HG03558 (cell line): ENCODE data around the gene TSC22D1.
"Not testable (repeated sequence)": the region's sequence is repeated elsewhere in the genome, so short reads cannot be mapped to it uniquely, and the experiment has no call there.

Source experiments
- ATAC-seq: cut with Tn5 transposase; IDR thresholded peaks from one replicate; pipeline ENCODE4 v1.9.1; 2021; ENCODE audit warnings: moderate number of reproducible peaks; ENCODE audit not compliant: unreplicated experiment; ENCODE audit errors: extremely low read depth

TSC22D1 gene

GRCh38 chr13:44458313-44458975, 117.7 kb downstream of the TSC22D1 start:
- ATAC-seq = no peak

GRCh38 chr13:44456212-44456611, 119.9 kb downstream of the TSC22D1 start:
- not testable (repeated sequence) for ATAC-seq

DNA sequence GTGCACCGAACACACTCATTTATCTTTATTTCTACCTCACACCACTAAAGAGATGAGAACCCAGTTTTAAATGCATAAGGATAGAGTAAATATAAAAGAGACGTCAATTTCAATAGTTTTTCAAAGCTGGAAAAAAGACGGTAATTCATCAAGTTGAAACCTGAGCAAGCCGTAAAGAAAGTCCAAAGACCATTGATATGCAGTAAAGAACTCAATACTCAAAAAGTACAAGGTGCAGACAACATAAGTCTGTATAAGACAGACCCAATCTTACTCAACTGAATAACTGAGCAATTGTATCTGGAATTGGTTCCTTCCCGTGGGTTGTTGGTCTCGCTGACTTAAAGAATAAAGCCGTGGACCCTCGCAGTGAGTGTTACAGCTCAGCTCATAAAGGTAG, 120.4 kb downstream of the TSC22D1 start:
- no peak for ATAC-seq

- no peak for ATAC-seq
These were observed 122.2 kb downstream of the TSC22D1 start for GRCh38 chr13:44453881-44454280.

DNA sequence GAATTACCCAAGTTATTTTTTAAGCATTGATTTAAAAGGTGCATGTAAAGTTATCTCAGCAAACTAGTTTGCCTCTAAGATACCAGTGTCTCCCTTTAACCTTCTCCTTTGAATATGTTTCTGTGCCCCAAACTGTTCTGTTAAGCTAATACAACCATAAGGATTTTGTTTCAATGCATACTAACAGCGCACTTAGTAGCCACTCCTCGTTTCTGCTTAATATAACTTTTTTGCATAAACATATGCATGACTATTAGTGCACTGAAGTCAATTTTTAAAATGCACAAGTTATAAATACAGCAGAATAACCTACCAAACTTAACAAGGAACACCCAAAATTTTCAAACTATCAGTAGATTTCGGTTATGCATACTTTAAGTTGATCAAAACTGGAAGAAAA, 123.1 kb downstream of the TSC22D1 start:
- ATAC-seq = no peak

DNA sequence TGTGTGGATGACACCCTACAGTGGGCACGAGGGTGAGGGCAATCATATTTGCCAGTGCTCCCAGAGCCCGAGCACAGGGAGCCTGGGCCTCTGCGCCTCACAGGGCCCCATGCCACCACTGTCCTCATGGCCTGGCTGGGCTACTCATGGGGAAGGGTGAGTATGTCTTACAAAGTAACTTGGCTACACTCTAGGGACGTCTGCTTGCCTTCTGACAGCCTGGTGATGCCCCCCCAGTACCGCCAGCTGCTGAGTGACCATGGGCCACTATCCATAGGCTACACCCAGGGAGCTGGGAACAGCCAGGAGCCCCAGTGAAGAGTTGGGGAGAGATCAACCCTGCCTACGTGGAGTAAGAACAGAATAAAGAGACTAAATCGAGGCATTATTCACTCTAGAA, 123.7 kb downstream of the TSC22D1 start:
- ATAC-seq = no peak

DNA sequence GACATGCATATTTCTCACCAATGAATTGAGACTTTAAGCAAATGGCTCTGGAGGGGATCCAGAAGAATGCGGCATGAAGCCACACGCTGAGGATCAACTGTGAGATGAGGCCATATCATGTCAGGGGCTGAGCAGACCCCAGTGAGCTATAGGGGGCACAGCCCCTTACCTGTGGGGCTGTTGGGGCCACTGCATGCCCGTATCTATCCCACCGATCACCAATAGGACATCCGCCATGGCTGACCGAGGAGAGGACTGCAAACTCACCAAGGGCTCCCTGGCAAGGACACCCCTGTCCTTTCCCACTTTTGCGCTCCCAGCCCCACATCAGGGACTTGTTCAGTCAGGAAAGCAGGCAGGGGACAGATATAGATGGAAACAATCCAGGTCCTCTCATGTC, 124.5 kb downstream of the TSC22D1 start:
- no peak for ATAC-seq

DNA sequence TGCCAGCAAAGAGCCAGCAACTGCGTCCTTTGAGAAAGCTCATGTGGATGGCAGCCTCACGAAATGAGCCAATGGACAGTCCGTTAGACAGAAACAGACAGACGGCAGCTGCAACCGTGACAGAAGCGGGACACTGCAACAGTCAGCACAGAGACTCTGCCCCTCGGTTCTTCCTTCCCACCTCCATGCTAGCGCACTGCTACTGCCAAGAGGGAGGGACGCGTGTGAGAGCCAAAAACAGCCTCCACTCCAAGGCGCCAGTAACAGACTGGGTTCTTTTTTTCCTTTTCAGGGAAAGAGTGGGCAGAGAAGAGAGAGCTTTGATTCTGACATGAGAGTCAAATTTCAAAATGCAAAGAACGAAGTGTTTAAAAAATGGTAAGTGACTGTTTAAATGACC, 125.0 kb downstream of the TSC22D1 start:
- no peak for ATAC-seq

DNA sequence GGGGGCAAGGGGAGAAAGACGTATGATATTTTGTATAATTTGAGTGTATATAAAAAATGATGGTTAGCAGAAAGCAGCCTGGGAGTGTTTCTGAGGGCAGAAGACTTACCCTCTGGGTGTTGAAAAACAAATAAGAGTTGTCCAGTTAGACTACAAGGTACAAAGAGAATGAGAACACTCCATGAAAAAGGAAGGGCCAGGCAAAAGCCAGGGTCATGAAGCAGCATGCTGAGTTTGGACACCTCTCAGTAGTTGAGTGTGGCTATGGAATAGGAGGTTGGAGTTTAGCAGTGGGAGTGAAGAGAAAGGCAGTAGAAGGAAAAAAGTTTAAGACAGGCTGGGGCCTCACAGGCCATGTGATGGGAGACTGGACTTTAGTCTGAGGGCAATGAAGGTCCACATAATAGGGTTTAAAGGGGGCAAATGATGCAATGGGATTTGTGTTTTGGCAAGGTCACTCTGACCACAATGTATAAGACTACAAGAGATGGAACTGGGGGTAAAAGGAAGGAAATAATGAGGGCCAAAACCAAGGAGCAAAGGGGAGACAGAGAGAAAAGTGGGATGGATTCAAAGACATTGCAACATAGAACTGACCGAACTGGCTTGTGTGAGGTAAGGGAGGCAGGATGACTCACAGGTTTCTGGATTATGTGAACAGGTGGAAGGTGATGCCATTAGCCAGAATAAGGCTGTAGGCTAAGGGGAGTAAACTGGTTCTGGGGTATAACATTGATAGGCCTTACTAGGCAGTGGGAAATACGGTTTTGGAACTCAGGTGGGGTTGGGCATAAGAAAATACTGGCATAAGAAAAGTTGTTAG, 125.9 kb downstream of the TSC22D1 start:
- no peak for ATAC-seq

GRCh38 chr13:44448875-44449274, 127.3 kb downstream of the TSC22D1 start:
- no peak for ATAC-seq

DNA sequence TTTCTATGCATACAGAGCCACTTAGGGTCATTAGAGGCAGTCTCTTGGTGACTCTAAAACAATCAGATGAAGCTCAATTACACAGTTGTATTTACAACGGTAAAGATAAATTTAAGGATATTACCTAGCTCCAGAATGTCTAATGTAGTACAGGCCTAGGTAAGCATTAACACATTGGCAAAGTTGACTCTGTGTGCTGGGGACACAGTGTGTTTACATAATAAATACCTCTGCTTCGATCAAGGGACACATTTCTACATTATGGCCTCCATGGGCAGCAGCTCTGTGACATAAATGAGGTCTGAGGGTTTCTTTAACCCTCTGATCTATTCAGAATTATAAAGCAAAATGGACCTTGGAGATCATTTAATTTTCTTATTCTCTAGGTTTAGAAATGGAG, 127.8 kb downstream of the TSC22D1 start:
- no peak for ATAC-seq

- no peak for ATAC-seq
These were observed 128.3 kb downstream of the TSC22D1 start for GRCh38 chr13:44447783-44448321.

- no peak for ATAC-seq
These were observed 136.0 kb downstream of the TSC22D1 start for GRCh38 chr13:44440046-44440608.

GRCh38 chr13:44439452-44440024, 136.6 kb downstream of the TSC22D1 start:
- no peak for ATAC-seq

DNA sequence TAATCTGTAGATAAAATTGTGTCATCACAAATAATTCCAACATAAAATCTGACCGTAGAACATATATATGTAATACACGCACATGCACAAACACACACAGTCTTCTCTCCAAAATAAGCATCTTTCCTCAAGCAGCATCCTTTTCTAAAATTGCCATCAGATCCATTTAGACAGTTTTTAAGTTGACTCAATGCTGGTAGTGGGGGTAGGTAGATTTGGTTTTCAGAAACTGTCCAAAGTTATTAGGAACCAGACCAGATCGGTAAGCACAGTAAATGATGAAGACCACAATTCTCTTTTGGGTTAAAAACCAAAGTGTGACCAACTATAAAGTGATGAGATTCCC, 137.9 kb downstream of the TSC22D1 start:
- no peak for ATAC-seq

DNA sequence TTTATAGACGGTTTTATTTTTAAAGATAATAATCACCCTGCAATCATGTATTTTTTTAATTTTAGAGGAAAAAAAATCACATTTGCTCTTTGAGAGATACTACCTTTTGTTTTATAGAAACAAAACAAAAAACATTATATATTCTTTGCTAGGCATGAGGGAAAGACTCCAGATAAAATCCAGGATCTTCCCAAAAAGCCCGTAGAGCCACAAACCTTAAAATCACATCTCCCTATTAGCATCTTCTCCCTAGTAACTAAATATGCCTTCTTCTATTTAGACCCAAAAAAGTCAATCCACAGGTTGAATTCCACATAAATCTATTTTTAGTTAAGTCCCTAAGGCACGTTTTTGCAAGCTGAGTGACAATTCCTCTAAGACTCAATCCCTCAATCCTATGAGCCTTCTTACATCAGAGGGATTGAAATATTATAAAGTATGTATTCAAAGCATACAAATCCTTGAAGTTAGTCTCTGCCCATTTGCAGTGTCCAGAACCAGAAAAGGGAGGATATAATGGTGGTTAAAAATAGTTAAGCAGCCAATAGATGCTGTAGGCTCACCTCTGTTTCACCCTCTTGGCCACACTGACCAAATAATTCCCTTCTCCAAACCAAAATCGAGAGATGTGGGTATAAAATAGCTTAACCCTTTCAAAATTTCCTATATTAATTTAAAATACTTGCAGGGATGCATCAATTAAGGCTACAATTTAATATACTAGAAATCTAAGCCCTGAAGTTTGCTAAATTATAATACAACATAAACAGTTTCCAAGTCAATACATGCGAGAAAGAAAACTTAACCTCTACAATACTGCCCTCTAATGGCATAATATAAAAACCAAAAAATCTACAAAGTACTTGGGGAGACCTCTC, 138.5 kb downstream of the TSC22D1 start:
- ATAC-seq = no peak

- ATAC-seq = no peak
These were observed 139.4 kb downstream of the TSC22D1 start for GRCh38 chr13:44436589-44437337.

GRCh38 chr13:44435919-44436510, 140.1 kb downstream of the TSC22D1 start:
- no peak for ATAC-seq
